ENCODE data around the gene TRIM65. TPM values are rescaled to one million over a fixed set of nuclear protein-coding genes. Genes with fewer than 3 reads are reported as not detected.

TRIM65 gene
- total and polyA plus RNA-seq, 2 of the 13 experiments (the other 11 are each of a cell fraction or from before 2014, with no cell fraction given) = 10.3 to 22.4 TPM

- no peak overlapping the region for H3K4me2 ChIP-seq (ENCODE audit: low read depth, low read length)
- no peak overlapping the region for H2AFZ ChIP-seq (ENCODE audit: low read length)
- H3K27ac ChIP-seq (ENCODE audit: extremely low read length, insufficient read depth, low read length) = no peak overlapping the region
- ChIA-PET CTCF (ENCODE audit: low intra/inter-chr PET ratio, low total read pairs) (interaction anchor here (0.9 to 1.7 kb wide), 2 partner anchors 21 to 77 kb away, joined by 3 to 15 read pairs; partner anchors contain the start of gene MRPL38), POLR2A (interaction anchor here (1.6 to 3.4 kb wide), 2 partner anchors 21 to 70 kb away, joined by 5 to 21 read pairs; partner anchors contain the start of gene MRPL38)
- no peak overlapping the region for H3K4me3 ChIP-seq (replicated peaks in 1 of 3; ENCODE audit: insufficient read depth in 1 of 3, low read depth in 2 of 3, low read length in 3 of 3)
- no peak for ATAC-seq
- H3K36me3 ChIP-seq (replicated peaks in 1 of 2; ENCODE audit: control insufficient read depth in 1 of 2, insufficient read depth in 2 of 2, low read length in 2 of 2) = no peaks in the 10 kb centered on the region
- H3K4me1 ChIP-seq (ENCODE audit: insufficient read depth, low read length) = peaks cover 42% of the 10 kb centered on the region
- no TSS peak for BruUV-seq (replicated peaks)
- no peak for DNase-seq (ENCODE audit: low spot score)
- no peaks in the 10 kb centered on the region for H3K27me3 ChIP-seq (ENCODE audit: control insufficient read depth in 1 of 2, insufficient read depth in 2 of 2, low read length in 2 of 2)
- TF ChIP-seq ZNF430 (CRISPR knock-in tag; IDR thresholded peaks at IDR 0.05) = no peak
- no peak for TF ChIP-seq XBP1 (CRISPR knock-in tag; IDR thresholded peaks at IDR 0.05)
- TF ChIP-seq HDAC1 (CRISPR knock-in tag; IDR thresholded peaks at IDR 0.05) = no peak
- TF ChIP-seq FOXC1 (CRISPR knock-in tag; IDR thresholded peaks at IDR 0.05; ENCODE audit: borderline replicate concordance) = no peak
- no peak for TF ChIP-seq ZNF550 (CRISPR knock-in tag; IDR thresholded peaks at IDR 0.05; ENCODE audit: borderline replicate concordance)
- TF ChIP-seq GPN1 (CRISPR knock-in tag; IDR thresholded peaks at IDR 0.05; ENCODE audit: borderline replicate concordance) = no peak
- TF ChIP-seq ZNF24 (IDR thresholded peaks at IDR 0.05) = no peak
- no peak for TF ChIP-seq ZNF556 (CRISPR knock-in tag; IDR thresholded peaks at IDR 0.05; ENCODE audit: borderline replicate concordance)
- TF ChIP-seq RBFOX2 (IDR thresholded peaks at IDR 0.05; ENCODE audit: low read depth, low read length) = no peak
- no peak for TF ChIP-seq HNF1A (IDR thresholded peaks at IDR 0.05; ENCODE audit: low read depth)
- no peak for TF ChIP-seq HNF1A (CRISPR knock-in tag; IDR thresholded peaks at IDR 0.05; ENCODE audit: borderline replicate concordance)
- TF ChIP-seq SIN3A (IDR thresholded peaks at IDR 0.05; ENCODE audit: borderline replicate concordance, low read depth, low read length) = no peak
- 82% methylated on average over 4 of the region's 4 CpGs for WGBS (ENCODE audit: low lambda C conversion rate)
- FAIRE-seq = no peak
- no peak overlapping the region for H3K9ac ChIP-seq (ENCODE audit: insufficient read depth, low read depth, low read length)
- no peaks in the 10 kb centered on the region for H3K79me2 ChIP-seq (ENCODE audit: insufficient read depth, low read length)
- H3K9me3 ChIP-seq (ENCODE audit: low read length) = no peaks in the 10 kb centered on the region
- no peaks in the 10 kb centered on the region for H4K20me1 ChIP-seq (ENCODE audit: insufficient read depth, low read length)
- in situ Hi-C loops (cut with HindIII; ENCODE audit: extremely low pct_ligation_motif_present, low pct_unique_long_range_greater_than_20kb) = no loop called here
- intact Hi-C loops (cut with micrococcal nuclease; ENCODE audit: unreplicated experiment) = no loop called here
These were observed 29.7 kb upstream of the TRIM65 start for GRCh38 chr17:75926456-75926855.

Data from HepG2 (cell line).